ENCODE measurements around the gene TULP3.

The TULP3 gene

DNA sequence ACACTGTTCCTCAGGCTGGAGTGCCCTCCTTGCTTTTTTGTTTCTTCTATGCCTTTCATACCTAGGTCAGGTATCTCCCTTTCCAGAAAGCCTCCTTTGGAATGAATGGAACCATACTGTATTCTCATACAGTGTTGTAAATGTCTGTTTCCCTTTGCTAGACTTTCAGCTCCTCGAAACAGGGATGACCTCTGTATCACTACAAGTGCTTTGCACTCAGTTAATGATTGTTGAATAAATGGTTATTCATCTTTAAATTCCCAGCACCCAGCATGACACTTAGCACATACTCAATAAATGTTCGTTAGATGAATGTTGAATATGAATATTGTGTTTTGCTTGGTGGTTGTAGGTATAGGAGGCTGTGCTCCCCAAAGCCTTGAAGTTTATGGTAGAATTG, 5.9 kb upstream of the TULP3 start:
- Histone ChIP-seq H3K4me3 (ENCODE audit: low read length) (no peak overlapping the region), H3K27me3 (ENCODE audit: control insufficient read depth, insufficient read depth, low read length) (no peaks in the 10 kb centered on the region), H3K9ac (ENCODE audit: low read length) (no peak overlapping the region), H3K4me1 (ENCODE audit: control insufficient read depth, insufficient read depth, low read length) (peaks cover under 1% of the 10 kb centered on the region), H3K36me3 (ENCODE audit: control insufficient read depth, insufficient read depth, low read length) (peaks cover 3% of the 10 kb centered on the region), H3K27ac (ENCODE audit: low read depth, low read length) (no peak overlapping the region)

- Histone ChIP-seq H3K9ac (ENCODE audit: low read length) (no peak overlapping the region), H3K4me3 (ENCODE audit: low read length) (no peak overlapping the region), H3K27me3 (ENCODE audit: control insufficient read depth, insufficient read depth, low read length) (no peaks in the 10 kb centered on the region), H3K27ac (ENCODE audit: low read depth, low read length) (no peak overlapping the region), H3K4me1 (ENCODE audit: control insufficient read depth, insufficient read depth, low read length) (peaks cover 6% of the 10 kb centered on the region), H3K36me3 (ENCODE audit: control insufficient read depth, insufficient read depth, low read length) (peaks cover 3% of the 10 kb centered on the region)
Measured at GRCh38 chr12:2886768-2887450, 3.8 kb upstream of the TULP3 start.

DNA sequence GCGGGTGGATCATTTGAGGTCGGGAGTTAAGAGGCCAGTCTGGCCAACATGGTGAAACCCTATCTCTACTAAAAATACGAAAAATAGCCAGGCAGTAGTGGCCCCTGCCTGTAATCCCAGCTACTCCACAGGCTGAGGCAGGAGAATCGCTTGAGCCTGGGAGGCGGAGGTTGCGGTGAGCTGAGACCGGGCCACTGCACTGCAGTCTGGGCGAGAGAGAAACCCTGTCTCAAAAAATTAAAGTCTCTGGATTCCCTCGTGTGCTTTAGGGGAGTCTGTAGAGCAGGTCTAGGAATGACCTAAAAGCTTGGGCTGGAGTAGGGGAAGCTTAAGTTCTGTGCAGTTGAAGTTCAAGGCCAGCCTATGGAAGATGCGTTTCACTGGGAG, 697 bp upstream of the TULP3 start:
- Histone ChIP-seq H3K9ac (ENCODE audit: low read length) (peak overlapping the region; percentile 45), H3K4me1 (ENCODE audit: control insufficient read depth, insufficient read depth, low read length) (peaks cover 6% of the 10 kb centered on the region), H3K27ac (ENCODE audit: low read depth, low read length) (peak overlapping the region; percentile 99), H3K27me3 (ENCODE audit: control insufficient read depth, insufficient read depth, low read length) (no peaks in the 10 kb centered on the region), H3K4me3 (ENCODE audit: low read length) (peak overlapping the region; percentile 72), H3K36me3 (ENCODE audit: control insufficient read depth, insufficient read depth, low read length) (peaks cover 3% of the 10 kb centered on the region)

DNA sequence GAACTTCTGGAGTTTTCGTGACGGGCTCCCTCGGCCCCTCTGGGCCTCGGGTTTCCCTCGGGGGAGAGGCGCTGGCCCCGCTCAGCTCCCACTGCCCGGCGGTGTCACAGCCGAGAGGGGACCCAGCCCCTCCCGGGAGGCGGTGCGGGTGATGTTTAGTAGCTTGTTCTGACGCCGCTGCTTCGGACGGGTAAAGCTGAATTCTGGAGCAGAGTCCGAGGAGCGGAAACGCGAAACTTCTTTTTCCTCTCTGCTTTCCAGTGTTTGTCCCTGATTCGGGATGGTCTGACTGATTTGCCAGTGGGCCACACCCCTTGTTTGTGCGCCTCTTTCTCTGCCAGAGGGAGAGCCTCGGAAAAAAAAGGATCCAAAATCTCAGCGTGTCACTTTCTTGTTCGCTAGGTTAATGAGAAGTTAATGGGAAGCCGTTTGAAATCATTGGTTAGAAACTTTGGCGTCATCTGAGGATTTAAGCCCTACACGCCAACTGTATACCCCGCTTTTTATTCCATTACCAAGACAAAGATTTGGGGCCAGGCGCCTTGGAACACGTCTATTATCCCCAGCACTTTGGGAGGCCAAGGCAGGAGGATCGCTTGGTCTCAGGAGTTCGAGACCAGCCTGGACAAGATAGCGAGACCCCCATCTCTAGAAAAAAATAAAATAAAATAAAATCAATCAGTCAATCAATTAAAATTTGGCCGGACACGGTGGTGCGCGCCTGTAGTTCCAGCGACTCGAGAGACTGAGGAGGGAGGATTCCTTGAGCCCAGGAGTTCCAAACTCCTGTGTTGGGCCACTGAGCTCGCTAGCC, 756 bp downstream of the TULP3 start:
- Histone ChIP-seq H3K9ac (ENCODE audit: low read length) (peak overlapping the region; percentile 96), H3K4me1 (ENCODE audit: control insufficient read depth, insufficient read depth, low read length) (peaks cover 11% of the 10 kb centered on the region), H3K27ac (ENCODE audit: low read depth, low read length) (peak overlapping the region; percentile 99), H3K4me3 (ENCODE audit: low read length) (peak overlapping the region; percentile 95), H3K36me3 (ENCODE audit: control insufficient read depth, insufficient read depth, low read length) (no peaks in the 10 kb centered on the region), H3K27me3 (ENCODE audit: control insufficient read depth, insufficient read depth, low read length) (no peaks in the 10 kb centered on the region)

DNA sequence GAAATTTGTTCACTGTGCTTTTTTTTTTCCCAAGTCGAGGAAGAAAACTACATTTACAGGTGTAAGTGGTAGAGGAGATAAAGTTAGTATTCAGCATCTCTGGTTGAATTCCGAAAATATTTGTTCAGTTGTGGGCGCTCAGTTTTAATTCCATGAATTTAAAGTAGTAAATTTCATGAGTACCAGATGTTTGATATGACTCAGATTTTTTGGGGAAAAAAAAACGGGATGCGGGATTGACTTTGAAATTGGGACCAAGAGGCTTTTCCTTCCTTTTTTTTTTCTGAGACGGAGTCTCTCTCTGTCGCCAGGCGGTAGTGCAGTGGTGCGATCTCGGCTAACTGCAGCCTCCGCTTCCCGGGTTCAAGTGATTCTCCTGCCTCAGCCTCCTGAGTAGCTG, 1.6 kb downstream of the TULP3 start:
- no peaks in the 10 kb centered on the region for H3K36me3 ChIP-seq (ENCODE audit: control insufficient read depth, insufficient read depth, low read length)
- H3K27me3 ChIP-seq (ENCODE audit: control insufficient read depth, insufficient read depth, low read length): no peaks in the 10 kb centered on the region
- H3K4me1 ChIP-seq (ENCODE audit: control insufficient read depth, insufficient read depth, low read length): peaks cover 11% of the 10 kb centered on the region
- no peak overlapping the region for H3K4me3 ChIP-seq (ENCODE audit: low read length)
- no peak overlapping the region for H3K27ac ChIP-seq (ENCODE audit: low read depth, low read length)
- no peak overlapping the region for H3K9ac ChIP-seq (ENCODE audit: low read length)

- Histone ChIP-seq H3K9ac (ENCODE audit: low read length) (no peak overlapping the region), H3K27me3 (ENCODE audit: control insufficient read depth, insufficient read depth, low read length) (no peaks in the 10 kb centered on the region), H3K4me3 (ENCODE audit: low read length) (peak overlapping the region; percentile 46), H3K36me3 (ENCODE audit: control insufficient read depth, insufficient read depth, low read length) (no peaks in the 10 kb centered on the region), H3K27ac (ENCODE audit: low read depth, low read length) (no peak overlapping the region), H3K4me1 (ENCODE audit: control insufficient read depth, insufficient read depth, low read length) (peaks cover 11% of the 10 kb centered on the region)
Measured at GRCh38 chr12:2893007-2893406, 2.3 kb downstream of the TULP3 start.

DNA sequence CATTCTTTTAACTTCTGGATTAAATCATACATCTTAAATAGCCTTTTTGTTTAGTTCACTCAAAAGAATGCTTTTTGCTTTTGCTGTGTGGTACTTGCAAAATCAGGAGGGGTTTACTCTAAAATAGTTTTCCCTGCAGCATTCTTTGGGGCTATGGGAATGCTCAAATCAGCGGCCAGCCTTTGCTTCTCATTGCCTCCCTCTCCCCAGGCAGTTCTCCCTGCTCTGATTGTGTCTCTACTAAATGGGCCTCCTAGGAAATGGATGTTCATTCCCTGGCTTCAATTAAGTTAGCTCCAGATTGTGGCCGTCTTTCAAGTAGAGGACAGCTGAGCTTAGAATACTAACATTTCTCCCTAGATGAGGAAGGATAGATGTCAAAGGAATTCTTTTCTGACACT, 4.4 kb downstream of the TULP3 start:
- Histone ChIP-seq H3K27ac (ENCODE audit: low read depth, low read length) (peak overlapping the region; percentile 27), H3K9ac (ENCODE audit: low read length) (no peak overlapping the region), H3K4me3 (ENCODE audit: low read length) (no peak overlapping the region)

GRCh38 chr12:2895511-2895910, 4.8 kb downstream of the TULP3 start:
- Histone ChIP-seq H3K4me3 (ENCODE audit: low read length) (no peak overlapping the region), H3K9ac (ENCODE audit: low read length) (no peak overlapping the region), H3K27me3 (ENCODE audit: control insufficient read depth, insufficient read depth, low read length) (no peaks in the 10 kb centered on the region), H3K36me3 (ENCODE audit: control insufficient read depth, insufficient read depth, low read length) (no peaks in the 10 kb centered on the region), H3K4me1 (ENCODE audit: control insufficient read depth, insufficient read depth, low read length) (peaks cover 5% of the 10 kb centered on the region), H3K27ac (ENCODE audit: low read depth, low read length) (peak overlapping the region; percentile 27)

More for the DNA sequence above, 4.4 kb downstream of the TULP3 start:
- Histone ChIP-seq H3K36me3 (ENCODE audit: control insufficient read depth, insufficient read depth, low read length) (no peaks in the 10 kb centered on the region), H3K4me1 (ENCODE audit: control insufficient read depth, insufficient read depth, low read length) (peaks cover 8% of the 10 kb centered on the region), H3K27me3 (ENCODE audit: control insufficient read depth, insufficient read depth, low read length) (no peaks in the 10 kb centered on the region)

DNA sequence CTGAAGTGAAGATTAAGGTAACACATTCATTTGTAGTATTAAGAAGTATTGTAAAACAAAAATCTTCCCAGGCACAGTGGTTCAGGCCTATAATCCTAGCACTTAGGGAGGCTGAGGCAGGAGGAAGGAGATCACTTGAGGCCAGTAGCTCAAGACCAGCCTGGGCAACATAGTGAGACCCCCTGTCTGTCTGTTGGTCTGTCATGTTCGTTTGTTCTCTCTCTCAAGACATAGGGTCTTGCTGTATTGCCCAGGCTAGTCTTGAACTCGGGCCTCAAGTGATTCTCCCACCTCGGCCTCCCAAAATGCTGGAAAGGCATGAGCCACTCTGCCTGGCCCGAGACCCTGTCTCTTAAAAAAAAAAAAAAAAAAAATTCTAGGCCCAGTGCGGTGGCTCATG, 6.7 kb downstream of the TULP3 start:
- Histone ChIP-seq H3K4me1 (ENCODE audit: control insufficient read depth, insufficient read depth, low read length) (peaks cover 11% of the 10 kb centered on the region), H3K9ac (ENCODE audit: low read length) (no peak overlapping the region), H3K4me3 (ENCODE audit: low read length) (no peak overlapping the region), H3K36me3 (ENCODE audit: control insufficient read depth, insufficient read depth, low read length) (no peaks in the 10 kb centered on the region), H3K27ac (ENCODE audit: low read depth, low read length) (no peak overlapping the region), H3K27me3 (ENCODE audit: control insufficient read depth, insufficient read depth, low read length) (no peaks in the 10 kb centered on the region)

GRCh38 chr12:2900642-2901041, 10.0 kb downstream of the TULP3 start:
- Histone ChIP-seq H3K36me3 (ENCODE audit: control insufficient read depth, insufficient read depth, low read length) (no peaks in the 10 kb centered on the region), H3K27me3 (ENCODE audit: control insufficient read depth, insufficient read depth, low read length) (no peaks in the 10 kb centered on the region), H3K9ac (ENCODE audit: low read length) (no peak overlapping the region), H3K27ac (ENCODE audit: low read depth, low read length) (no peak overlapping the region), H3K4me3 (ENCODE audit: low read length) (no peak overlapping the region), H3K4me1 (ENCODE audit: control insufficient read depth, insufficient read depth, low read length) (peaks cover 8% of the 10 kb centered on the region)

GRCh38 chr12:2902272-2902880, 11.7 kb downstream of the TULP3 start:
- H3K4me3 ChIP-seq (ENCODE audit: low read length): no peak overlapping the region
- no peaks in the 10 kb centered on the region for H3K27me3 ChIP-seq (ENCODE audit: control insufficient read depth, insufficient read depth, low read length)
- H3K27ac ChIP-seq (ENCODE audit: low read depth, low read length): no peak overlapping the region
- no peaks in the 10 kb centered on the region for H3K36me3 ChIP-seq (ENCODE audit: control insufficient read depth, insufficient read depth, low read length)
- H3K4me1 ChIP-seq (ENCODE audit: control insufficient read depth, insufficient read depth, low read length): peaks cover 8% of the 10 kb centered on the region
- no peak overlapping the region for H3K9ac ChIP-seq (ENCODE audit: low read length)

DNA sequence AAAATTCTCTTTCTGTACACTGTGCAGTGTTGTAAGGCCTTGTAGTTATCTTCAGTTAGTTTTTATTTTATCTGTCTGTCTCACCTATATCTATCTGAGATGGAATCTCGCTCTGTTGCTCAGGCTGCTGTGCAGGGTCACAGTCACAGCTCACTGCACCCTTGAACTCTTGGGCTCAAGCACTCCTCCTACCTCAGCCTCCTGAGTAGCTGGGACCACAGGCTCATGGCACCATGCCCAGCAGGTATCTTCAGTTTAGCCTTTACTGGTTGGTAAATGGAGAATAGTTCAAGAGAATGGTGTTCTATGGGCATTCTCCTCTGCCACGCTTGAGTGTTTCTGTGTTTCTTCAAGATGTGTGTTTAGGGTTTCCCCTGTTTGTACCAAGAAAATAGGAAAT, 13.6 kb downstream of the TULP3 start:
- Histone ChIP-seq H3K4me3 (ENCODE audit: low read length) (no peak overlapping the region), H3K27ac (ENCODE audit: low read depth, low read length) (no peak overlapping the region), H3K27me3 (ENCODE audit: control insufficient read depth, insufficient read depth, low read length) (no peaks in the 10 kb centered on the region), H3K36me3 (ENCODE audit: control insufficient read depth, insufficient read depth, low read length) (no peaks in the 10 kb centered on the region), H3K9ac (ENCODE audit: low read length) (no peak overlapping the region), H3K4me1 (ENCODE audit: control insufficient read depth, insufficient read depth, low read length) (peaks cover 8% of the 10 kb centered on the region)
